HEK293 (cell line): ENCODE measurements around the gene TTC6.

Experiments used
- SP2 ChIP-seq: fragments of 450-650 bp; formaldehyde crosslinking; IDR thresholded peaks from 2 replicates; pipeline ENCODE4 v1.5.1; 2016; ENCODE audit warnings: missing biosample characterization, missing genetic modification characterization
- ZFP69B ChIP-seq: fragments of 450-650 bp; formaldehyde crosslinking; IDR thresholded peaks from 2 replicates; pipeline ENCODE4 v1.5.1; 2016; ENCODE audit warnings: missing biosample characterization, missing genetic modification characterization
- ZNF274 ChIP-seq, 2 experiments: fragments of 200-500 bp in 1 of 2; fragments of 450-650 bp in 1 of 2; sonication (Bioruptor generic) in 1 of 2; formaldehyde crosslinking in 1 of 2; IDR thresholded peaks; 2 replicates each; pipeline versions ENCODE4 v1.5.1 to v1.6.1; 2014 to 2016; ENCODE audit warnings: borderline replicate concordance in 1 of 2, inconsistent platforms in 1 of 2, low read length in 1 of 2, missing biosample characterization in 1 of 2, missing genetic modification characterization in 1 of 2
- ZNF670 ChIP-seq: fragments of 450-650 bp; formaldehyde crosslinking; IDR thresholded peaks from 2 replicates; pipeline ENCODE4 v1.5.1; 2016; ENCODE audit warnings: missing biosample characterization, missing genetic modification characterization, low read depth
- TF ChIP-seq, protein P1 (sequence below): IDR thresholded peaks from 2 replicates; pipeline ENCODE4 v1.6.1; 2011; ENCODE audit warnings: mild to moderate bottlenecking, low read depth, low read length, borderline replicate concordance
- TF ChIP-seq, protein P2 (sequence below): fragments of 450-650 bp; formaldehyde crosslinking; IDR thresholded peaks from 2 replicates; pipeline ENCODE4 v1.5.1; 2017; ENCODE audit warnings: missing biosample characterization, missing genetic modification characterization

DNA sequence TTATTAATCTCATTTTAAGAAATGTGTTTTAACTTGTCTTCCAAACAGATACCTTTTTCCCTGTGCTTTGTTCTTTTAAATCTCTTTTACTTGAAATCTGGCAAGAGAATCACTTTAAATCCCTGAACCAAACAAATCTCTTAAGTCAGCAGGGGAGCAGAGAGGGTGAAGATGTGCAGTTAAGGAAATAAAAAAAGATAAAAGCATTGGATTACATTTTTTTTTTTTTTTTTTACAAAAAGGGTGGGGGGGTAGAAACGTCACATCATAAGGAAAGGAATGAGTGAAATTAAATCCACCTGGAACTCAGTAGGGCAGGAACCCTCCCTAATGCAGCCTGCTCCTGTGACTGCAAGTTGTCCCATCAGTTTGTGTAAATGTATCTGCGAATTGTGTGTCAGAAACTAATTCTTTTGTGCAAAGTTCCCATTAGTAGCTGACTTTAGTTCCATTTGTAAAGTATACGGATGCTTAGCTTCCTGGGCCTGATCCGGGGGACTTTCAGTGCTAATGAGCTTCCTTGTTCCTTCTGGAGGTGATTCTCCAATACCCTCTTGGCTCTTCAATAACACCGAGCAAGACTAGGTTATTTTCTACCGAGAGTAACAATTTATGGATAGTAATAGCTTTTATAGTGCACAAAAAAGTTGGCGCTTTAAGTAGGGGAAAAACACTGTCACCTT, 1.5 kb downstream of the TTC6 start:
- no peak for TF ChIP-seq ZFP69B (tag by site-specific recombination)
- TF ChIP-seq, protein P1, sequence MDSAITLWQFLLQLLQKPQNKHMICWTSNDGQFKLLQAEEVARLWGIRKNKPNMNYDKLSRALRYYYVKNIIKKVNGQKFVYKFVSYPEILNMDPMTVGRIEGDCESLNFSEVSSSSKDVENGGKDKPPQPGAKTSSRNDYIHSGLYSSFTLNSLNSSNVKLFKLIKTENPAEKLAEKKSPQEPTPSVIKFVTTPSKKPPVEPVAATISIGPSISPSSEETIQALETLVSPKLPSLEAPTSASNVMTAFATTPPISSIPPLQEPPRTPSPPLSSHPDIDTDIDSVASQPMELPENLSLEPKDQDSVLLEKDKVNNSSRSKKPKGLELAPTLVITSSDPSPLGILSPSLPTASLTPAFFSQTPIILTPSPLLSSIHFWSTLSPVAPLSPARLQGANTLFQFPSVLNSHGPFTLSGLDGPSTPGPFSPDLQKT = no peak
- no peak for TF ChIP-seq ZNF274 (IDR thresholded peaks at IDR 0.05; ENCODE audit: low read length)
- no peak for TF ChIP-seq ZNF274 (tag by site-specific recombination; IDR thresholded peaks at IDR 0.05; ENCODE audit: borderline replicate concordance)
- TF ChIP-seq SP2 (tag by site-specific recombination) = no peak
- no peak for TF ChIP-seq ZNF670
- TF ChIP-seq, protein P2, sequence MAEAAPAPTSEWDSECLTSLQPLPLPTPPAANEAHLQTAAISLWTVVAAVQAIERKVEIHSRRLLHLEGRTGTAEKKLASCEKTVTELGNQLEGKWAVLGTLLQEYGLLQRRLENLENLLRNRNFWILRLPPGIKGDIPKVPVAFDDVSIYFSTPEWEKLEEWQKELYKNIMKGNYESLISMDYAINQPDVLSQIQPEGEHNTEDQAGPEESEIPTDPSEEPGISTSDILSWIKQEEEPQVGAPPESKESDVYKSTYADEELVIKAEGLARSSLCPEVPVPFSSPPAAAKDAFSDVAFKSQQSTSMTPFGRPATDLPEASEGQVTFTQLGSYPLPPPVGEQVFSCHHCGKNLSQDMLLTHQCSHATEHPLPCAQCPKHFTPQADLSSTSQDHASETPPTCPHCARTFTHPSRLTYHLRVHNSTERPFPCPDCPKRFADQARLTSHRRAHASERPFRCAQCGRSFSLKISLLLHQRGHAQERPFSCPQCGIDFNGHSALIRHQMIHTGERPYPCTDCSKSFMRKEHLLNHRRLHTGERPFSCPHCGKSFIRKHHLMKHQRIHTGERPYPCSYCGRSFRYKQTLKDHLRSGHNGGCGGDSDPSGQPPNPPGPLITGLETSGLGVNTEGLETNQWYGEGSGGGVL (tag by site-specific recombination) = no peak
